ENCODE results near the gene CTXND1. TPM values are rescaled to one million over a fixed set of nuclear protein-coding genes. Genes with fewer than 3 reads are reported as not detected.

The CTXND1 gene
- total RNA-seq, 1 donor: not detected

DNA sequence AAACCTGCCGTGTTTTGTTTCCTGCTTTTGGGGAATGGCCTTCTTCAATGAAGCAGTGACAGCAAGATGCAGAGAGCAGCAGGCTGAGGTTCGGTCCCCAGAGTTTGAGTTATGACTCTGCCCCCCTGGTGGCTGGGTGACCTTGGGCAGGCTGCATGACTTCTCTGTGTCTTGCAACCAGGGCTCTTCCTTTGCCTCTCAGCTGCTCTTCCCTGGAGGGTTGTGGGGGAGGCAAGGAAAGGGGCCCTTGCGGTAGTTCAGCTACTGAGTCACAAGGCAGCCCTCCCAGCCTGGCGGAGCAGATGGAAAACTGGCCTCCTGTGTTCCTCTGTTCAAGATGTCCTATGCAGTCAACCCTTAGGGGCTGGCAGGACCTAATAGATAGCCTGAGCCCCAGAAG is 17.1 kb downstream of the CTXND1 start:
- no peak overlapping the region for H3K27ac ChIP-seq (ENCODE audit: low read depth, low read length)
- no peaks in the 10 kb centered on the region for H3K4me1 ChIP-seq (ENCODE audit: insufficient read depth, low read length)
- TF ChIP-seq, protein P1, sequence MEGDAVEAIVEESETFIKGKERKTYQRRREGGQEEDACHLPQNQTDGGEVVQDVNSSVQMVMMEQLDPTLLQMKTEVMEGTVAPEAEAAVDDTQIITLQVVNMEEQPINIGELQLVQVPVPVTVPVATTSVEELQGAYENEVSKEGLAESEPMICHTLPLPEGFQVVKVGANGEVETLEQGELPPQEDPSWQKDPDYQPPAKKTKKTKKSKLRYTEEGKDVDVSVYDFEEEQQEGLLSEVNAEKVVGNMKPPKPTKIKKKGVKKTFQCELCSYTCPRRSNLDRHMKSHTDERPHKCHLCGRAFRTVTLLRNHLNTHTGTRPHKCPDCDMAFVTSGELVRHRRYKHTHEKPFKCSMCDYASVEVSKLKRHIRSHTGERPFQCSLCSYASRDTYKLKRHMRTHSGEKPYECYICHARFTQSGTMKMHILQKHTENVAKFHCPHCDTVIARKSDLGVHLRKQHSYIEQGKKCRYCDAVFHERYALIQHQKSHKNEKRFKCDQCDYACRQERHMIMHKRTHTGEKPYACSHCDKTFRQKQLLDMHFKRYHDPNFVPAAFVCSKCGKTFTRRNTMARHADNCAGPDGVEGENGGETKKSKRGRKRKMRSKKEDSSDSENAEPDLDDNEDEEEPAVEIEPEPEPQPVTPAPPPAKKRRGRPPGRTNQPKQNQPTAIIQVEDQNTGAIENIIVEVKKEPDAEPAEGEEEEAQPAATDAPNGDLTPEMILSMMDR (IDR thresholded peaks at IDR 0.05; ENCODE audit: extremely low read depth, low read depth, low read length): peak; percentile 57
- DNase-seq (ENCODE audit: insufficient read length, low spot score, missing footprints): no peak
- peaks cover 10% of the 10 kb centered on the region for H3K27me3 ChIP-seq (ENCODE audit: insufficient read depth, low read length)
- no peaks in the 10 kb centered on the region for H3K9me3 ChIP-seq (ENCODE audit: low read depth, low read length)
- no peaks in the 10 kb centered on the region for H4K20me1 ChIP-seq (ENCODE audit: insufficient read depth, low read length)
- no peaks in the 10 kb centered on the region for H3K36me3 ChIP-seq (ENCODE audit: insufficient read depth, low read length)
- H3K4me2 ChIP-seq (ENCODE audit: insufficient read depth, low read length): no peak overlapping the region
- H2AFZ ChIP-seq (ENCODE audit: low read length): no peak overlapping the region
- H3K4me3 ChIP-seq (ENCODE audit: insufficient read depth, low read length): no peak overlapping the region
- no peaks in the 10 kb centered on the region for H3K79me2 ChIP-seq (ENCODE audit: insufficient read depth, low read length)

DNA sequence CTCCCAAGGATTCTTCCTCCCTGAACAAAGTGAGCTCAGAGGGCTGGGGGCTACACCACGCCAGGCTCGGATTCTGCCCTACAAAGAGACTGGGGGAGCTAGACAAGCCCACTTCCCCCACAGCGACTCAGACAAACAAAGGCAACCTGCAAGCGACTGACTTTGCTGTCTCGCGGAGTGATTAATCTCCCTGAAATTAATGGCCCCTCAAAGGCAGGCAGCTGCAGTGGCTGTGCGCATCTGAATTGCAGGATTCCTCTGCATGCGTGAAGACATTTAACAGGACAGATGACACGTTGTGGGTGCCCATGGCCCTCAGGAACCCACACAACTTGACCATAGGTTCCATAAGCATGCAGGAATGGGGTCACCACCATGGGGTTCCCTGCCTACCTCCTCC is 18.4 kb downstream of the CTXND1 start:
- no peaks in the 10 kb centered on the region for H4K20me1 ChIP-seq (ENCODE audit: insufficient read depth, low read length)
- H3K27me3 ChIP-seq (ENCODE audit: insufficient read depth, low read length): peaks cover 7% of the 10 kb centered on the region
- no peaks in the 10 kb centered on the region for H3K9me3 ChIP-seq (ENCODE audit: low read depth, low read length)
- DNase-seq (ENCODE audit: insufficient read length, low spot score, missing footprints): no peak
- no peaks in the 10 kb centered on the region for H3K4me1 ChIP-seq (ENCODE audit: insufficient read depth, low read length)
- H2AFZ ChIP-seq (ENCODE audit: low read length): no peak overlapping the region
- no peak overlapping the region for H3K4me3 ChIP-seq (ENCODE audit: insufficient read depth, low read length)
- no peak overlapping the region for H3K4me2 ChIP-seq (ENCODE audit: insufficient read depth, low read length)
- H3K36me3 ChIP-seq (ENCODE audit: insufficient read depth, low read length): no peaks in the 10 kb centered on the region
- no peaks in the 10 kb centered on the region for H3K79me2 ChIP-seq (ENCODE audit: insufficient read depth, low read length)
- H3K27ac ChIP-seq (ENCODE audit: low read depth, low read length): no peak overlapping the region
- TF ChIP-seq, protein P1 (IDR thresholded peaks at IDR 0.05; ENCODE audit: extremely low read depth, low read depth, low read length): no peak

DNA sequence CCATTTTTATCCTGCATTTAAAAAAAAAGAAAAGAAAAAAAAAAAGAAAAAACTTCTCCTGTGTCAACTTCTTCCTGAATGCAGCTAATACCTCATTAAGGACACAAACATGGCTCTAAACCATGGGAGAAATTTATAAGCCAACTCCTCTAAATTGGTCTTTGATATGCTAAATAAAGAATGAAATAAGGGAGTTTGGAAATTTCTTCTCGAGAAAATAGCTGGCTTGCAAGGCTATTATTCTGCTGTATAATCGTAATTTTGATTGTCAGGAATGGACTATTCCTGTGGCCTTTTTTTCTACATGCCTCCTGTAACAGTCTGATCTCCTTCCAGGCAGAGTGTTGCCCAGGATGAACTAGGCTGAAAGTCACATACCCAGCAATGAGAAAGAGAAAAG is 20.6 kb downstream of the CTXND1 start:
- TF ChIP-seq, protein P1 (IDR thresholded peaks at IDR 0.05; ENCODE audit: extremely low read depth, low read depth, low read length): no peak
- Histone ChIP-seq H3K9me3 (ENCODE audit: low read depth, low read length) (no peaks in the 10 kb centered on the region), H4K20me1 (ENCODE audit: insufficient read depth, low read length) (no peaks in the 10 kb centered on the region), H3K4me2 (ENCODE audit: insufficient read depth, low read length) (no peak overlapping the region), H3K4me3 (ENCODE audit: insufficient read depth, low read length) (no peak overlapping the region), H3K4me1 (ENCODE audit: insufficient read depth, low read length) (no peaks in the 10 kb centered on the region), H3K27me3 (ENCODE audit: insufficient read depth, low read length) (peaks cover 12% of the 10 kb centered on the region), H3K79me2 (ENCODE audit: insufficient read depth, low read length) (no peaks in the 10 kb centered on the region), H2AFZ (ENCODE audit: low read length) (no peak overlapping the region), H3K27ac (ENCODE audit: low read depth, low read length) (no peak overlapping the region), H3K36me3 (ENCODE audit: insufficient read depth, low read length) (no peaks in the 10 kb centered on the region)
- no peak for DNase-seq (ENCODE audit: insufficient read length, low spot score, missing footprints)

DNA sequence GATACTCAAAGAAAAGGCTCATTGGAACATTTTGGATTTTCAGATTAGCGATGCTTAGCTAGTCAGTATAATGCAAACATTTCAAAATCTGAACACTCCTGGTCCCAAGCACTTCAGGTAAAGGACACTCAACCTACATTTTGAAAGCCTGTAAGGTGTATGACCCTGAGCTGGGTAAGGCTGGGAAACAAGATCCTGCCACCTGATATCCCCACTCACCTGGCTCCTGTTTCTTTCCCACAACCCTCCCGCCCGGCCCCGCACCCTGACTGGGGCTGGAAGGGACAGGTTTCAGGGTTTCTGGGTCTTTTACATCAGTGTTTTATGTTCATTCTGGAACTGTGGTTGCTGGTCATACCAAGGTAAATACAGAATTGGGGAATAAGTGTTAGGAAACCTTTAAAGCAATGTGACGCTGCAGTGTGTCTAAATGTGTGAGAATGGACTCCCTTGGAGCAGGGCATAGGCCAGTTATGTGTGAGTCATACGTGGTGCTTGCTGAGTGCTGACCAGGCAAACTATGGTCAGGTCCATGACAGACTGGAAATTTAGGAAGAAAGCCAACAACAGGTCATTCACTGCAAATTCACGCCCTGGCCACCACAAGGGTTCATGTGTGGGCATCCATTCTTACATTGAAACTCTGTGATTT is 22.9 kb downstream of the CTXND1 start:
- Histone ChIP-seq H3K4me3 (ENCODE audit: insufficient read depth, low read length) (no peak overlapping the region), H2AFZ (ENCODE audit: low read length) (no peak overlapping the region), H3K4me2 (ENCODE audit: insufficient read depth, low read length) (no peak overlapping the region), H3K27ac (ENCODE audit: low read depth, low read length) (no peak overlapping the region), H3K4me1 (ENCODE audit: insufficient read depth, low read length) (no peaks in the 10 kb centered on the region), H3K79me2 (ENCODE audit: insufficient read depth, low read length) (no peaks in the 10 kb centered on the region), H3K36me3 (ENCODE audit: insufficient read depth, low read length) (no peaks in the 10 kb centered on the region), H4K20me1 (ENCODE audit: insufficient read depth, low read length) (no peaks in the 10 kb centered on the region), H3K9me3 (ENCODE audit: low read depth, low read length) (no peaks in the 10 kb centered on the region), H3K27me3 (ENCODE audit: insufficient read depth, low read length) (peaks cover 15% of the 10 kb centered on the region)
- TF ChIP-seq, protein P1 (IDR thresholded peaks at IDR 0.05; ENCODE audit: extremely low read depth, low read depth, low read length): no peak
- DNase-seq (ENCODE audit: insufficient read length, low spot score, missing footprints): no peak

Data from osteoblast (primary cell).